Effector CD8-positive, alpha-beta T cell (primary cell): ENCODE results near the gene SLC11A1.

Experiments used
- DNase-seq: peaks from one replicate; lab custom pipeline; 2025; lab: John Stamatoyannopoulos, UW
- total RNA-seq, 4 experiments: gene quantifications; one replicate each; lab custom pipeline; 2026; lab: John Stamatoyannopoulos, UW

SLC11A1 gene
- total RNA-seq, result 0 to 1.9 (median 0.29) reads per million in 4 experiments

DNA sequence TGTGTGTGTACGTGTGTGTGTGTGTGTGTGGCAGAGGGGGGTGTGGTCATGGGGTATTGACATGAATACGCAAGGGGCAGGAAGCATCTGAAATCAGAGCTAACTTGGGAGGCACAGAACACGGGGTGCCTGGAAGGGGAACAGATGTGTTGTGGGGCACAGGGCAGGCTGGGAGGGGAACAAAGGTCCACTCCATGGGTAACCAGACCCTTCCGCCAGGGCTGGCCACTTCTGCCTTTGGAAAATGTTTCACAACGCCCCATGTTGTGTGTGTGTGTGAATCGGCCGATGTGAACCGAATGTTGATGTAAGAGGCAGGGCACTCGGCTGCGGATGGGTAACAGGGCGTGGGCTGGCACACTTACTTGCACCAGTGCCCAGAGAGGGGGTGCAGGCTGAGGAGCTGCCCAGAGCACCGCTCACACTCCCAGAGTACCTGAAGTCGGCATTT, at the start of gene SLC11A1:
Gene SLC11A1 (plus strand): TSS at position 358 of the 451 bp plus-strand sequence. CDS start 96 bp downstream, outside the sequence.
- DNase-seq, result no peak

DNA sequence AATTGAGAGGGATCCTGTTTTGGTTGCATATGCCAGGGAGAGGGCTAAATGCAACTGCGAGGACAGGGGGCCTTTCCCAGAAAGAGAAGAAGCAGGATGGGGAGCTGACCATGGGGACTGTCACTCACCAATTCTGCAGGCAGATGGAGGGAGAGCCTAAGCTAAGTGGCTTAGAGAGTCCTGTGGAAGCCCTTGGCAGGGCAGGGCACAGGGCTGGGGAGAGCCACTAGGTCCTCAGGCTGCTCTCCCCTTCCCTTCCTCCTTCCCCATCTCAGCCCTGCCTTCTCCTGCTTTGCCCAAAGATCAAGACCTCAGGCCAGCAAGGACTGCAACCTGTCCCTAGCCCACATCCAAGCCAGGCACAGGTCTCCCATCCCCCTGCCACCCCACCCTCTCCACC, 49.8 kb upstream of the SLC11A1 start:
- no peak for DNase-seq

- DNase-seq, result no peak
Observed at GRCh38 chr2:218332920-218333645, 49.0 kb upstream of the SLC11A1 start.

DNA sequence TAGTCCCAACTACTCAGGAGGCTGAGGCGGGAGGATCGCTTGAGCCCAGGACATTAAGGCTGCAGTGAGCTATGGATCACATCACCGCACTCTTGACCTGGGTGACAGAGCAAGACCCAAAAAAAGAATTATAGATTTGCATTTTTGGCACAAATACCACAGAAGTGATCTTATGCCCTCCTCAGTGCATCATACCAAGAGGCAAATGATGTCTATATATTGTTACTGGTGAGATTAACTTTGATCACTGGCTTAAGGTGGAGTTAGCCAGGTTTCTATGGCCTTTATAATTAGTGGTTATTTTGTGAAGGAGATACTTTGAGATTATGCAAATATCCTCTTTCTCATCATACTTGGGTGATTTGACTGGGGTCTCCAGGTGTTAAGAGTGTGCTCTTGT, 47.5 kb upstream of the SLC11A1 start:
- DNase-seq, result no peak

DNA sequence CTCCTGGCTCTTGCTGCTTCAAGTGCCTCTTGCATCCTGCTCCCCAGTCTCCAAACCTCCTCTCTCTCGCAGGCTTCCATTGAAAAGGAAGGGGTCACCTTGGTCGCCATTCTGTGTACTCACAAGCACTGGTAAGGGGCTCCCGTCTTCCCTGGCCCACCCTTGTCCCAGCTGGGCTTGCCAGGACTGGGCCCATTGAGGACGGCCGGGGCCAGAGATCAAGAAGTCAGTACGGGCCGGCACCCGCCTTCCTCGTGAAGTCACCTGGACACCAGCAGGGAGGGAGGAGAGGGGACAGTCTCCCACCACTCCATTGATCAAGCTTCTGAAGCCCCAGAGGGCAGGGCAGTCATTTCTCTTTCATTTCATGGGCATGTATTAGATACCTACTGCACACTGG, 41.4 kb upstream of the SLC11A1 start:
- no peak for DNase-seq

GRCh38 chr2:218341381-218341780, 40.7 kb upstream of the SLC11A1 start:
- no peak for DNase-seq

GRCh38 chr2:218342837-218343236, 39.2 kb upstream of the SLC11A1 start:
- DNase-seq, result no peak

DNA sequence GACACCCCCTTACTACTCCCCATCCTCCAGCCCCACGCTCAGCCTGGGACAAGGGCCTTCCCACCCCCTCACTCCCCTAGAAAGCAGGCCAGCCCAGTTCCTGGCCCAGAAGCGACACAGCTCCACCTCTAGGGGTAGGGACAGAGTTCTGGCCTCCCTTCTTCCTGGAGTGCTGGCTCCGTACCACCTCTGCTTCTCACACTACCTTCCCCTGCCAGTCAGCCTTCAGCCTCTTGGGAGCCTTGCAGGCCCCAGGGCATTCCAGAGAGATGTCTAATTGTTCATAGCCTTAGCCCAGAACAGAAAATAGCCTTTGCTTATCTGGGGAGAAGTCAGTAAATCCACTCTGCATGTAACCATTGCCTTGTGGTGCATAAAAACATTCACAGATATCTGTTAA, 38.5 kb upstream of the SLC11A1 start:
- no peak for DNase-seq

- no peak for DNase-seq
Observed at GRCh38 chr2:218344090-218344754, 37.9 kb upstream of the SLC11A1 start.

- no peak for DNase-seq
Observed at GRCh38 chr2:218344755-218345417, 37.2 kb upstream of the SLC11A1 start.

GRCh38 chr2:218345491-218346236, 36.4 kb upstream of the SLC11A1 start:
- DNase-seq, result no peak

GRCh38 chr2:218347172-218347571, 34.9 kb upstream of the SLC11A1 start:
- DNase-seq, result no peak

DNA sequence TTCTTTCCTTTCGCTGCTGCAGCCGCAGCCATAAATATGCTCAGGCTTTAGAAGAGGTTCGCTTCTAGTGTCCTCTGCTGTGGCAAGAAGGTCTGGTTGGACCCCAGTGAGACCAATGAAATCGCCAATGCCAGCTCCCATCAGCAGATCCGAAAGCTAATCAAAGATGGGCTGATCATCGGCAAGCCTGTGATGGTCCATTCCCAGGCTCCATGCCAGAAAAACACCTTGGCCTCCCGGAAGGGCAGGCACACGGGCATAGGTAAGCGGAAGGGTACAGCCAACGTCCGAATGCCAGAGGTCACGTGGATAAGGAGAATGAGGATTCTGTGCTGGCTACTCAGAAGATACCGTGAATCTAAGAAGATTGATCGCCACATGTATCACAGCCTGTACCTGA, 28.0 kb upstream of the SLC11A1 start:
- DNase-seq, result no peak

DNA sequence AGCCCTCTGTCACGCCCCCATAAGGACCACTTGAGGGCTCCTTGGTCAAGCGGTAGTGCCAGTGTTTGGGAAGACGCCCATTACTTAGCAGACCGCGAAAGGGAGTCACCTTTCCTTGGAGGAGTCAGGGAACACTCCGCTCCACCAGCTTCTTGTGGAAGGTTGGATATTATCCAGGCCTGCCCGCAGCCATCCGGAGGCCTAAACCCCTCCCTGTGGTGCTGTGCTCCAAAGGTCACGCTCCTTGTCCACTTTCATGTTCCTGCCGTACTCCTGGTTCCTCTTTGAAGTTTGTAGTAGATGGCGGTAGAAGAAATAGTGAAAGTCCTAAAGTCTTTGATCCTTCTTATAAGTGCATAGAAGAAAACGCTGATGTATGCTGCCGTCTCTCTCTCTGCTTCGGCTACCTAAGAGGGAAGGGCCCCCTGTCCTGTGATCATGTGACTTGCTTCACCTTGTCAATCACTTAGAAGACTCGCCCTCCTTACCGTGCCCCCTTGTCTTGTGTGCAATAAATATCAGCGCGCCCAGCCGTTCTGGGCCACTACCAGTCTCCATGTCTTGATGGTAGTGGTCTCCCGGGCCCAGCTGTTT, 27.1 kb upstream of the SLC11A1 start:
- DNase-seq, result no peak

DNA sequence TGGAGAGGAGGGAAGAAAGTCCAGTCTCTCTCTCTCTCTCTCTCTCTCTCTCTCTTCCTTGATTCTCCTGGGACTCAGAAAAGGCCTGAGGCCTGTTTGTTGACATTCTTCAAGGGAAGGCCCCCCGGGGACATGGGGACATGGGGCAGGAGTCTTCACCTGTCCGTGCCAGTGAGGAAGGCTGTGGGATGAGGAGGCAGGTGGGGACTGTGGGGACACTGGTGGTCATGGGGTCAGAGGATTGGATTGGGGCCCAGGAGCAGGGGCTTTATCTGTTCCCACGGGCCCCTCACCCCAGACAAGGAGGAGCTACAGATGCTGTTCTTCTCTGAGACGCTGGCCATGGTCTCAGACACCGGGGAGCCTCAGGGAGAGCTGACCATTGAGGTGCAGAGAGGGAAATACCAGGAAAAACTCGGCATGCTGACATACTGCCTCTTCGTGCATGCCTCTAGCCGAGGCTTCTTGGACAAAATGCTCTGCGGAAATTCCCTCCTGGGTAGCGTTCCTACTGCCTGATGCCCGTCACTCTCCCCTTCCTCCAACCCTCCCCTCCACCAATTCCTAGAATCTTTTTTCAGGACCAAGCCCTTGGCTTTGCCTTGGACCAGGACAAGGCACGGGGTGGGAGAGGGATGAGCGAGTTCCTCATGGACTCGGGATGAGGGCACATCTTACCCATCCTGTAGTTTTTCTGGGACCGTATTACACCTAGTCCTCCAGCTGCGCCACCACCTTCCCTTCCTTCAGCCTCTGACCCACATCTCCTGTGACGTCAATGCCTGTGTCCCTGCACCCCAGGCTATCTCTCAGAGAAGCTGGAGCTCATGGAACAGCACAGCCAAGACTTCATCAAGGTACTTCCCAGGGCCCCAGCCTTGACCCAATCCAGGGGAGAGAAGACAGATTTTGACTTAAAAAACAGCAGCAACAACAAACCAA, 24.6 kb upstream of the SLC11A1 start:
- no peak for DNase-seq

DNA sequence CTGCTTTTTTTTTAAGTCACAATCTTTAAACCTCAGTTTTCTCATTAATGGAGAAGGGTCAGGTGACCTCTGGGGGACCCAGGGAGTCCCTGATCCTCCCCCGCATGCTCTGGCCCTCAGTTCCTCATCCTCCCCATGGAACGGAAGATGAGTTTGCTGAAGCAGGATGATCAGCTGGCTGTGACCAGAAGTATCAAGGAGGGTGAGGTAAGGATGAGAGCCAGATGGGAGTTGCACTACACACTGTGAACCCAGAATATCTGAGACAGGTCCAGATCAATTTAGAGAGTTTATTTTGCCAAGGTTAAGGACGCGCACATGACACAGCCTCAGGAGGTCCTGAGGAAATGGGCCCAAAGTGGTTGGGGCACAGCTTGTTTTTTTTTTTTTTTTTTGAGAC, 21.6 kb upstream of the SLC11A1 start:
- no peak for DNase-seq

GRCh38 chr2:218362606-218363005, 19.5 kb upstream of the SLC11A1 start:
- no peak for DNase-seq

DNA sequence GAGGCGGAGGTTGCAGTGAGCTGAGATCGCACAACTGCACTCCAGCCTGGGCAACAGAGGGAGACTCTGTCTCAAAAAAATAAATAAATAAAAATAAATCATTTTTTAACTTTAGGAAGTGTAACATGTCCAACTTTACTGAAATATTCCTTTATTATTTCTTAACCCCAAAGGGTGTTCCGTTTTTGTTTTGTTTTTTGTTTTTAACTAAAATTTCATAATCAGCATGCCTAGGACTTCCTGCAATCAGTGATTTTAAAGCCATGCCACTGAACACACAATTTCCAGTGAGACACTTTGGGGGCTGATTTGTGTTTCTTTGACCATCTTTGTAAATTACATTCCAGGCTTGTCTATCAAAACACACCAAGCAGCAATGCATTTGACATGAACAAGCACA, 18.3 kb upstream of the SLC11A1 start:
- no peak for DNase-seq

- DNase-seq, result no peak
Observed at GRCh38 chr2:218364196-218364595, 17.9 kb upstream of the SLC11A1 start.

- DNase-seq, result no peak
Observed at GRCh38 chr2:218366621-218367414, 15.3 kb upstream of the SLC11A1 start.
